PC-9 (cell line): ENCODE results near the gene TRAF1. TPM values are rescaled to one million over a fixed set of nuclear protein-coding genes. Genes with fewer than 3 reads are reported as not detected.

ENCODE experiments used
- BruUV-seq: library from RNA; stranded (reverse); fragments of 400-500 nt; replicated peaks from 2 replicates; lab custom pipeline; 2021; lab: Mats Ljungman, UMichigan
- CTCF ChIA-PET: fragments of 300-600 bp; sonication (Branson Sonifier 250); formaldehyde crosslinking; loops from one replicate; lab custom pipeline; 2022; ENCODE audit warnings: antibody characterized with exemption; lab: Charles Lee
- POLR2A ChIA-PET: fragments of 300-600 bp; sonication (Branson Sonifier 250); formaldehyde crosslinking; loops from one replicate; lab custom pipeline; 2022; ENCODE audit warnings: antibody characterized with exemption; ENCODE audit not compliant: unreplicated experiment; lab: Charles Lee
- DNase-seq, 2 experiments: peaks; one replicate each; pipeline versions ENCODE4 v3.0.0 to v3.0.0-alpha.2; 2015 to 2022; ENCODE audit warnings: mixed read lengths in 1 of 2
- H2AFZ ChIP-seq: fragments of 200-600 bp; sonication (generic); 2 replicates; pipeline ENCODE4 v1.8.1; 2017; ENCODE audit warnings: antibody characterized with exemption
- H3F3A ChIP-seq: fragments of 200-600 bp; sonication (generic); 2 replicates; pipeline ENCODE4 v1.8.1; 2017; ENCODE audit warnings: antibody characterized with exemption, mild to moderate bottlenecking, low read depth; ENCODE audit not compliant: insufficient read depth
- H3K27ac ChIP-seq: fragments of 200-600 bp; sonication (generic); 2 replicates; pipeline ENCODE4 v1.6.1; 2016; ENCODE audit warnings: mixed run types
- H3K27me3 ChIP-seq: fragments of 200-600 bp; sonication (generic); 2 replicates; pipeline ENCODE4 v1.6.1; 2016; ENCODE audit warnings: low read depth, mixed run types; ENCODE audit not compliant: insufficient read depth
- H3K36me3 ChIP-seq: fragments of 200-600 bp; sonication (generic); 2 replicates; pipeline ENCODE4 v1.6.1; 2016; ENCODE audit warnings: low read depth, mixed run types
- H3K4me1 ChIP-seq: fragments of 200-600 bp; sonication (generic); replicated peaks from 2 replicates; pipeline ENCODE4 v1.6.1; 2016; ENCODE audit warnings: mixed run types; ENCODE audit not compliant: insufficient read depth
- H3K4me2 ChIP-seq: fragments of 200-600 bp; sonication (generic); 2 replicates; pipeline ENCODE4 v1.6.1; 2017; ENCODE audit warnings: mixed run types
- H3K4me3 ChIP-seq: fragments of 200-600 bp; sonication (generic); 2 replicates; pipeline ENCODE4 v1.6.1; 2016; ENCODE audit warnings: mixed run types
- H3K79me2 ChIP-seq: fragments of 200-600 bp; sonication (generic); 2 replicates; pipeline ENCODE4 v1.6.1; 2017; ENCODE audit warnings: low read depth, mixed run types
- H3K9me2 ChIP-seq: fragments of 200-600 bp; sonication (generic); 2 replicates; pipeline ENCODE4 v1.8.1; 2017; ENCODE audit warnings: mild to moderate bottlenecking; ENCODE audit not compliant: insufficient read depth
- H3K9me3 ChIP-seq: fragments of 200-600 bp; sonication (generic); 2 replicates; pipeline ENCODE4 v1.8.1; 2016; ENCODE audit warnings: low read depth; ENCODE audit not compliant: insufficient read depth
- H4K20me1 ChIP-seq: fragments of 200-600 bp; sonication (generic); 2 replicates; pipeline ENCODE4 v1.8.1; 2017; ENCODE audit not compliant: insufficient read depth
- CTCF ChIP-seq: fragments of 200-600 bp; sonication (generic); conservative IDR thresholded peaks from 2 replicates; pipeline ENCODE4 v1.6.1; 2017; ENCODE audit warnings: mixed run types, antibody characterized with exemption, mild to moderate bottlenecking, moderate library complexity
- EZH2 ChIP-seq: fragments of 200-600 bp; sonication (generic); IDR thresholded peaks from 2 replicates; pipeline ENCODE4 v1.8.0; 2017; ENCODE audit warnings: antibody characterized with exemption, low read depth
- intact Hi-C: fragments of 100-400 bp; cut with micrococcal nuclease; formaldehyde crosslinking; loops from one replicate; pipeline ENCODE4 v1.10.0; 2022; ENCODE audit not compliant: unreplicated experiment
- total RNA-seq: library from RNA; stranded (reverse); gene quantifications from 2 replicates; pipeline ENCODE4 v1.2.3, GENCODE V29; 2021

The TRAF1 gene
- total RNA-seq, 1 experiment from 2014 or later, result 2.7 TPM

GRCh38 chr9:120934281-120934680 is 7.7 kb upstream of the TRAF1 start:
- CTCF ChIA-PET, result no interaction called here
- POLR2A ChIA-PET, result no interaction called here

GRCh38 chr9:120933310-120934055 is 6.9 kb upstream of the TRAF1 start:
- H3K9me2 ChIP-seq, result no peaks in the 10 kb centered on the region
- DNase-seq, result no peak
- peaks cover 27% of the 10 kb centered on the region for H3K4me1 ChIP-seq
- POLR2A ChIA-PET, result interaction anchor here (0.7 kb wide), 1 partner anchor 11 kb away, joined by 3 read pairs; no protein-coding TSS in a partner anchor
- no TSS peak for BruUV-seq
- H3K27ac ChIP-seq, result no peak overlapping the region
- H3K36me3 ChIP-seq, result no peaks in the 10 kb centered on the region
- intact Hi-C loops, result no loop called here
- no peak overlapping the region for H3K4me3 ChIP-seq
- H3F3A ChIP-seq, result peaks cover under 1% of the 10 kb centered on the region; the same call in 1 of the 2 replicates
- H3K79me2 ChIP-seq, result no peaks in the 10 kb centered on the region
- no peak overlapping the region for H2AFZ ChIP-seq
- no peaks in the 10 kb centered on the region for H4K20me1 ChIP-seq
- CTCF ChIA-PET, result no interaction called here
- no peaks in the 10 kb centered on the region for H3K27me3 ChIP-seq
- TF ChIP-seq EZH2 (no peak), CTCF (no peak)
- H3K4me2 ChIP-seq, result no peak overlapping the region
- H3K9me3 ChIP-seq, result no peaks in the 10 kb centered on the region

More at GRCh38 chr9:120934281-120934680, 7.7 kb upstream of the TRAF1 start:
- no peaks in the 10 kb centered on the region for H3K27me3 ChIP-seq
- intact Hi-C loops, result no loop called here
- BruUV-seq, result no TSS peak
- no peaks in the 10 kb centered on the region for H3K79me2 ChIP-seq
- H4K20me1 ChIP-seq, result no peaks in the 10 kb centered on the region
- no peak overlapping the region for H3K4me2 ChIP-seq
- no peak overlapping the region for H2AFZ ChIP-seq
- peaks cover 26% of the 10 kb centered on the region for H3K4me1 ChIP-seq
- H3F3A ChIP-seq, result no peaks in the 10 kb centered on the region; the same call in 1 of the 2 replicates
- no peaks in the 10 kb centered on the region for H3K9me3 ChIP-seq
- no peak overlapping the region for H3K27ac ChIP-seq
- no peak overlapping the region for H3K4me3 ChIP-seq
- TF ChIP-seq EZH2, result no peak
- no peak for TF ChIP-seq CTCF
- no peaks in the 10 kb centered on the region for H3K9me2 ChIP-seq
- no peaks in the 10 kb centered on the region for H3K36me3 ChIP-seq
- no peak for DNase-seq

- DNase-seq, result no peak
- CTCF ChIA-PET, result interaction anchor here (0.5 kb wide), 1 partner anchor 147 kb away, joined by 3 read pairs; no protein-coding TSS in a partner anchor
- POLR2A ChIA-PET, result interaction anchor here (0.5 to 0.7 kb wide), 3 partner anchors 110 to 374 kb away, joined by 4 to 7 read pairs (median 4); no protein-coding TSS in a partner anchor
Observed at GRCh38 chr9:120932086-120932823, 5.7 kb upstream of the TRAF1 start.

More at GRCh38 chr9:120932086-120932823, 5.7 kb upstream of the TRAF1 start:
- Histone ChIP-seq H3F3A (peaks cover 13% of the 10 kb centered on the region; the same call in 1 of the 2 replicates), H3K27me3 (no peaks in the 10 kb centered on the region), H3K9me2 (no peaks in the 10 kb centered on the region), H3K36me3 (no peaks in the 10 kb centered on the region), H3K4me3 (no peak overlapping the region), H4K20me1 (no peaks in the 10 kb centered on the region), H3K79me2 (no peaks in the 10 kb centered on the region), H3K9me3 (no peaks in the 10 kb centered on the region), H3K4me2 (no peak overlapping the region), H3K27ac (no peak overlapping the region), H3K4me1 (peaks cover 27% of the 10 kb centered on the region), H2AFZ (no peak overlapping the region)
- intact Hi-C loops, result no loop called here
- no TSS peak for BruUV-seq
- TF ChIP-seq CTCF (no peak), EZH2 (no peak)
